WTC11 (cell line): ENCODE measurements around the gene TEX51.

Experiments
- ATF2 ChIP-seq: sonication (generic); formaldehyde crosslinking; IDR thresholded peaks from 2 replicates; pipeline ENCODE4 v1.8.1; 2022; ENCODE audit warnings: low read depth, missing genetic modification reagents, borderline replicate concordance
- CTCF ChIP-seq: fragments of 200-600 bp; IDR thresholded peaks from 2 replicates; pipeline ENCODE4 v1.8.0; 2022; ENCODE audit warnings: antibody characterized with exemption
- IRF2 ChIP-seq: sonication (generic); formaldehyde crosslinking; IDR thresholded peaks from 2 replicates; pipeline ENCODE4 v1.8.0; 2022; ENCODE audit warnings: low read depth, missing genetic modification reagents, borderline replicate concordance
- STAT6 ChIP-seq: sonication (generic); formaldehyde crosslinking; conservative IDR thresholded peaks from 2 replicates; pipeline ENCODE4 v1.8.1; 2023; ENCODE audit warnings: mild to moderate bottlenecking, low read depth, missing genetic modification reagents, moderate library complexity
- ZNF121 ChIP-seq: sonication (generic); formaldehyde crosslinking; IDR thresholded peaks from 2 replicates; pipeline ENCODE4 v1.8.0; 2023; ENCODE audit warnings: missing genetic modification reagents
- ZNF532 ChIP-seq: fragments of 250-450 bp; sonication (Bioruptor Pico); IDR thresholded peaks from 2 replicates; pipeline ENCODE4 v1.9.0; 2021; ENCODE audit warnings: mild to moderate bottlenecking, borderline replicate concordance

- TF ChIP-seq CTCF = no peak
- TF ChIP-seq ZNF532 (CRISPR knock-in tag) = no peak
- TF ChIP-seq IRF2 (CRISPR knock-in tag) = no peak
- no peak for TF ChIP-seq ZNF121
- no peak for TF ChIP-seq STAT6
- no peak for TF ChIP-seq ATF2 (CRISPR knock-in tag)
Observed at GRCh38 chr2:126886916-126887280, 11.8 kb upstream of the TEX51 start.
